H9 (cell line): ENCODE results near the gene AKT3. TPM values are rescaled to one million over a fixed set of nuclear protein-coding genes. Genes with fewer than 3 reads are reported as not detected.

Experiments used
- DNase-seq: peaks from one replicate; pipeline ENCODE4 v3.0.0-alpha.2; 2017
- H2AFZ ChIP-seq: one replicate; pipeline ENCODE4 v1.6.1; 2013; ENCODE audit warnings: mild to moderate bottlenecking, low read length, control low read depth, moderate library complexity
- H2AK5ac ChIP-seq: 2 replicates; pipeline ENCODE4 v1.6.1; 2013; ENCODE audit warnings: low read length, control low read depth, mixed read lengths; ENCODE audit not compliant: insufficient read length
- H2BK120ac ChIP-seq: one replicate; pipeline ENCODE4 v1.6.1; 2013; ENCODE audit warnings: low read depth, mild to moderate bottlenecking, low read length, control low read depth, inconsistent platforms; ENCODE audit not compliant: poor library complexity, severe bottlenecking
- H2BK12ac ChIP-seq: 2 replicates; pipeline ENCODE4 v1.6.1; 2013; ENCODE audit warnings: low read length, control low read depth, mixed read lengths, low read depth; ENCODE audit not compliant: insufficient read length
- H2BK15ac ChIP-seq: 2 replicates; pipeline ENCODE4 v1.6.1; 2013; ENCODE audit warnings: low read depth, low read length, control low read depth
- H2BK20ac ChIP-seq: one replicate; pipeline ENCODE4 v1.6.1; 2013; ENCODE audit warnings: low read depth, mild to moderate bottlenecking, low read length, control low read depth, inconsistent platforms; ENCODE audit not compliant: poor library complexity, severe bottlenecking
- H2BK5ac ChIP-seq: 2 replicates; pipeline ENCODE4 v1.6.1; 2013; ENCODE audit warnings: low read length, control low read depth, mixed read lengths; ENCODE audit not compliant: insufficient read length
- H3K14ac ChIP-seq: 2 replicates; pipeline ENCODE4 v1.6.1; 2013; ENCODE audit warnings: low read length, control low read depth; ENCODE audit not compliant: insufficient read depth
- H3K18ac ChIP-seq: 2 replicates; pipeline ENCODE4 v1.6.1; 2013; ENCODE audit warnings: low read depth, mild to moderate bottlenecking, mixed read lengths, low read length, control low read depth; ENCODE audit not compliant: insufficient read length
- H3K23ac ChIP-seq: 2 replicates; pipeline ENCODE4 v1.6.1; 2013; ENCODE audit warnings: low read length, control low read depth, mixed read lengths, low read depth; ENCODE audit not compliant: insufficient read length
- H3K23me2 ChIP-seq: 2 replicates; pipeline ENCODE4 v1.6.1; 2013; ENCODE audit warnings: low read depth, mild to moderate bottlenecking, mixed read lengths, low read length, control low read depth; ENCODE audit not compliant: insufficient read length, poor library complexity, severe bottlenecking
- H3K27ac ChIP-seq: 2 replicates; pipeline ENCODE4 v1.5.1; 2013; ENCODE audit warnings: low read length, control low read depth, mixed read lengths, low read depth; ENCODE audit not compliant: insufficient read length
- H3K27me3 ChIP-seq: 2 replicates; pipeline ENCODE4 v1.6.1; 2013; ENCODE audit warnings: low read length, control low read depth, inconsistent platforms; ENCODE audit not compliant: insufficient read depth
- H3K4ac ChIP-seq: 2 replicates; pipeline ENCODE4 v1.6.1; 2013; ENCODE audit warnings: low read depth, mild to moderate bottlenecking, control low read depth, inconsistent platforms, low read length, moderate library complexity
- H3K4me1 ChIP-seq: 2 replicates; pipeline ENCODE4 v1.6.1; 2013; ENCODE audit warnings: low read length, control low read depth, inconsistent platforms; ENCODE audit not compliant: insufficient read depth
- H3K4me2 ChIP-seq: 2 replicates; pipeline ENCODE4 v1.6.1; 2013; ENCODE audit warnings: low read length, control low read depth, mixed read lengths; ENCODE audit not compliant: insufficient read length, insufficient read depth
- H3K56ac ChIP-seq: 2 replicates; pipeline ENCODE4 v1.6.1; 2013; ENCODE audit warnings: low read depth, mild to moderate bottlenecking, mixed read lengths, low read length, control low read depth; ENCODE audit not compliant: insufficient read length
- H3K79me1 ChIP-seq: 2 replicates; pipeline ENCODE4 v1.6.1; 2013; ENCODE audit warnings: low read depth, mild to moderate bottlenecking, moderate library complexity, low read length, control low read depth, inconsistent platforms; ENCODE audit not compliant: insufficient read depth, poor library complexity, severe bottlenecking
- H3K79me2 ChIP-seq: 2 replicates; pipeline ENCODE4 v1.6.1; 2013; ENCODE audit warnings: low read length, control low read depth, inconsistent platforms; ENCODE audit not compliant: insufficient read depth
- H3K9ac ChIP-seq: 2 replicates; pipeline ENCODE4 v1.6.1; 2013; ENCODE audit warnings: low read length, control low read depth, mixed read lengths; ENCODE audit not compliant: insufficient read length; ENCODE audit errors: extremely low read depth
- H3K9me3 ChIP-seq: one replicate; pipeline ENCODE4 v1.6.1; 2013; ENCODE audit warnings: low read depth, low read length, inconsistent platforms; ENCODE audit not compliant: control insufficient read depth
- H3T11ph ChIP-seq: one replicate; pipeline ENCODE4 v1.6.1; 2013; ENCODE audit warnings: mild to moderate bottlenecking, low read length, control low read depth, inconsistent platforms
- H4K20me1 ChIP-seq: one replicate; pipeline ENCODE4 v1.6.1; 2013; ENCODE audit not compliant: control insufficient read depth, insufficient read length, insufficient read depth
- H4K5ac ChIP-seq: 2 replicates; pipeline ENCODE4 v1.6.1; 2013; ENCODE audit warnings: low read depth, mild to moderate bottlenecking, mixed read lengths, low read length, control low read depth; ENCODE audit not compliant: insufficient read length
- H4K8ac ChIP-seq: replicated peaks from 2 replicates; pipeline ENCODE4 v1.6.1; 2013; ENCODE audit warnings: low read length, control low read depth, mixed read lengths, low read depth; ENCODE audit not compliant: insufficient read length
- H4K91ac ChIP-seq: 2 replicates; pipeline ENCODE4 v1.6.1; 2013; ENCODE audit warnings: low read depth, mild to moderate bottlenecking, moderate library complexity, mixed read lengths, low read length, control low read depth; ENCODE audit not compliant: insufficient read length
- H3K27ac Mint-ChIP-seq, 3 experiments: 2 replicates in 2 of 3; 3 replicates in 1 of 3; pipeline ENCODE4 v1.8.0; 2020 to 2021; ENCODE audit warnings: mixed read lengths in 3 of 3, mild to moderate bottlenecking in 1 of 3, moderate library complexity in 1 of 3
- H3K27me3 Mint-ChIP-seq: 2 replicates; pipeline ENCODE4 v1.8.0; 2021; ENCODE audit warnings: low read depth, mild to moderate bottlenecking, moderate library complexity, mixed read lengths
- H3K36me3 Mint-ChIP-seq, 3 experiments: 2 replicates in 2 of 3; 3 replicates in 1 of 3; pipeline ENCODE4 v1.8.0; 2020 to 2021; ENCODE audit warnings: low read depth in 3 of 3, mixed read lengths in 3 of 3; ENCODE audit not compliant: insufficient read depth in 1 of 3
- H3K4me1 Mint-ChIP-seq, 2 experiments: 2 replicates each; pipeline ENCODE4 v1.8.0; 2020; ENCODE audit warnings: mixed read lengths in 2 of 2
- H3K4me3 Mint-ChIP-seq, 2 experiments: 2 replicates in 1 of 2; 3 replicates in 1 of 2; pipeline ENCODE4 v1.8.0; 2020 to 2021; ENCODE audit warnings: mild to moderate bottlenecking in 2 of 2, mixed read lengths in 2 of 2, moderate library complexity in 1 of 2
- H3K9me3 Mint-ChIP-seq, 2 experiments: 2 replicates in 1 of 2; 3 replicates in 1 of 2; pipeline ENCODE4 v1.8.0; 2020; ENCODE audit warnings: mild to moderate bottlenecking in 2 of 2, mixed read lengths in 2 of 2, moderate library complexity in 1 of 2
- WGBS: extraction: QIAGEN DNeasy Blood & Tissue Kit; methylation state at CpG from one replicate; pipeline ENCODE4 v1.1.7; 2013; ENCODE audit warnings: missing lambda C conversion rate, low lambda C conversion rate, mixed read lengths; ENCODE audit not compliant: insufficient read length; ENCODE audit errors: extremely low coverage; 5-methylcytosine and 5-hydroxymethylcytosine counted together
- total RNA-seq: library from RNA; stranded (reverse); gene quantifications from 2 replicates; pipeline ENCODE4 v1.2.1, GENCODE V29; 2021
- TF ChIP-seq, protein P1 (sequence below): fragments of 200-600 bp; sonication (generic); conservative IDR thresholded peaks from 3 replicates; pipeline ENCODE4 v1.8.0; 2021; ENCODE audit warnings: antibody characterized with exemption, mild to moderate bottlenecking

AKT3 gene
- total RNA-seq, 1 experiment from 2014 or later: 27.8 TPM

DNA sequence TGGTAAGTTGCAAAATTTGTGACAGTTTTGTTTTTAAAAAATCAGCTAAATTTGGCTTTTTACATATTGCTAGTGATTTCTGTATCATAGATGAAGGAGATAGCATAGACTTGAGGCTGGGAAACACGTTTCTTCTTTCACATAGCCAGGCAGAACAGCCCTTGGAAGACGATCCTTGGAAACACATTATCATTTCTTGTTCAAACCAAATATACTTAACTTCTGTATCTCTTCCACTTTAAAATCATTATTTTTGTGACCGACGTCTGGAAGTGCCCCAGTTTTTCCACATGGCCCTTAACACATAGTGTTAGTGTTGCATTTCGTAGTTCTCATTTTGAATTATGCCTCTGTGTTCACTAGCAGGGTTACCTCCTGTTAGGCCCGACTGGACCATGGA lies 400.7 kb downstream of the AKT3 start:
- no peak overlapping the region for H2BK12ac ChIP-seq
- no peaks in the 10 kb centered on the region for H3K4me1 ChIP-seq
- no CpG with 5 or more reads among the region's 6 CpGs for WGBS
- no peak overlapping the region for H2AK5ac ChIP-seq
- no peak overlapping the region for H2BK120ac ChIP-seq
- no peaks in the 10 kb centered on the region for H3K79me1 ChIP-seq
- H3K23ac ChIP-seq: no peak overlapping the region
- H4K5ac ChIP-seq: no peak overlapping the region
- no peaks in the 10 kb centered on the region for H3K36me3 Mint-ChIP-seq
- no peaks in the 10 kb centered on the region for H3K23me2 ChIP-seq
- no peak overlapping the region for H3K27ac ChIP-seq
- H4K8ac ChIP-seq: no peak overlapping the region
- H3T11ph ChIP-seq: no peak overlapping the region
- no peaks in the 10 kb centered on the region for H3K79me2 ChIP-seq
- no peak overlapping the region for H3K9ac ChIP-seq
- no peak overlapping the region for H2BK15ac ChIP-seq
- H3K14ac ChIP-seq: no peak overlapping the region
- H3K9me3 ChIP-seq: no peaks in the 10 kb centered on the region
- no peak overlapping the region for H4K91ac ChIP-seq
- H2AFZ ChIP-seq: no peak overlapping the region
- no peak overlapping the region for H3K56ac ChIP-seq
- H4K20me1 ChIP-seq: no peaks in the 10 kb centered on the region
- H2BK20ac ChIP-seq: no peak overlapping the region
- no peaks in the 10 kb centered on the region for H3K9me3 Mint-ChIP-seq
- TF ChIP-seq, protein P1, sequence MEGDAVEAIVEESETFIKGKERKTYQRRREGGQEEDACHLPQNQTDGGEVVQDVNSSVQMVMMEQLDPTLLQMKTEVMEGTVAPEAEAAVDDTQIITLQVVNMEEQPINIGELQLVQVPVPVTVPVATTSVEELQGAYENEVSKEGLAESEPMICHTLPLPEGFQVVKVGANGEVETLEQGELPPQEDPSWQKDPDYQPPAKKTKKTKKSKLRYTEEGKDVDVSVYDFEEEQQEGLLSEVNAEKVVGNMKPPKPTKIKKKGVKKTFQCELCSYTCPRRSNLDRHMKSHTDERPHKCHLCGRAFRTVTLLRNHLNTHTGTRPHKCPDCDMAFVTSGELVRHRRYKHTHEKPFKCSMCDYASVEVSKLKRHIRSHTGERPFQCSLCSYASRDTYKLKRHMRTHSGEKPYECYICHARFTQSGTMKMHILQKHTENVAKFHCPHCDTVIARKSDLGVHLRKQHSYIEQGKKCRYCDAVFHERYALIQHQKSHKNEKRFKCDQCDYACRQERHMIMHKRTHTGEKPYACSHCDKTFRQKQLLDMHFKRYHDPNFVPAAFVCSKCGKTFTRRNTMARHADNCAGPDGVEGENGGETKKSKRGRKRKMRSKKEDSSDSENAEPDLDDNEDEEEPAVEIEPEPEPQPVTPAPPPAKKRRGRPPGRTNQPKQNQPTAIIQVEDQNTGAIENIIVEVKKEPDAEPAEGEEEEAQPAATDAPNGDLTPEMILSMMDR: no peak
- no peak overlapping the region for H3K4ac ChIP-seq
- no peak overlapping the region for H3K18ac ChIP-seq
- no peak overlapping the region for H2BK5ac ChIP-seq
- no peaks in the 10 kb centered on the region for H3K27me3 Mint-ChIP-seq
- no peak overlapping the region for H3K4me2 ChIP-seq
- H3K27ac Mint-ChIP-seq: no peak overlapping the region
- peaks cover 4 to 5% of the 10 kb centered on the region in 2 experiments; a peak in 1 of 4 replicates for H3K4me1 Mint-ChIP-seq
- no peaks in the 10 kb centered on the region for H3K27me3 ChIP-seq
- DNase-seq: no peak
- H3K4me3 Mint-ChIP-seq: no peak overlapping the region
